A549 (cell line): Measurements from ENCODE around the gene PCDHGB7. TPM values are rescaled to one million over a fixed set of nuclear protein-coding genes. Genes with fewer than 3 reads are reported as not detected.

Experiments
- ATAC-seq, 2 experiments: fragments of 200-7000 bp in 1 of 2; fragments of >200 bp in 1 of 2; cut with Nextera tagmentation in 1 of 2; cut with Tn5 transposase in 1 of 2; 3 replicates each; pipeline versions ENCODE4 v1.8.0 to v1.9.1; 2018 to 2020; ENCODE audit warnings: mild to moderate bottlenecking in 1 of 2, moderate library complexity in 1 of 2
- CTCF ChIA-PET: fragments of 300-600 bp; sonication (Branson Sonifier 250); formaldehyde crosslinking; extraction: SDS; loops from one replicate; lab custom pipeline; 2021; ENCODE audit warnings: antibody characterized with exemption, inconsistent platforms; lab: Yijun Ruan, JAX
- POLR2A ChIA-PET: fragments of 350-600 bp; formaldehyde crosslinking; extraction: SDS; loops from one replicate; lab custom pipeline; 2021; ENCODE audit warnings: antibody characterized with exemption, inconsistent platforms; lab: Yijun Ruan, JAX
- DNase-seq, 2 experiments: peaks; one replicate each; pipeline versions ENCODE4 v3.0.0 to v3.0.0-alpha.2; 2011 to 2016; ENCODE audit warnings: low read depth in 1 of 2, low spot score in 1 of 2
- FAIRE-seq: peaks from 2 replicates; lab custom pipeline; 2011; peaks lifted over from hg19 to GRCh38; lab: Jason Lieb, UNC
- H3K27ac ChIP-seq, 2 experiments: fragments of >200 bp; sonication (Bioruptor Twin); formaldehyde crosslinking; 3 replicates each; pipeline ENCODE4 v1.5.1; 2016 to 2017
- H3K4me1 ChIP-seq: fragments of >200 bp; sonication (Bioruptor Twin); formaldehyde crosslinking; 3 replicates; pipeline ENCODE4 v1.6.1; 2016
- H3K4me2 ChIP-seq: fragments of >200 bp; sonication (Bioruptor Twin); formaldehyde crosslinking; 3 replicates; pipeline ENCODE4 v1.6.1; 2016
- H3K4me3 ChIP-seq: fragments of >200 bp; sonication (Bioruptor Twin); formaldehyde crosslinking; 3 replicates; pipeline ENCODE4 v1.5.1; 2016
- H3K9me3 ChIP-seq: fragments of >200 bp; sonication (Bioruptor Twin); formaldehyde crosslinking; 3 replicates; pipeline ENCODE4 v1.6.1; 2016
- CBX8 ChIP-seq: fragments of 200-600 bp; sonication (generic); IDR thresholded peaks from 2 replicates; pipeline ENCODE4 v1.6.1; 2016
- EHF ChIP-seq: fragments of 250-450 bp; sonication (Bioruptor Pico); IDR thresholded peaks from 2 replicates; pipeline ENCODE4 v1.5.0; 2020; ENCODE audit warnings: mild to moderate bottlenecking
- EHMT2 ChIP-seq: fragments of 200-600 bp; sonication (generic); IDR thresholded peaks from 2 replicates; pipeline ENCODE4 v1.6.1; 2016; ENCODE audit warnings: antibody characterized with exemption, low read depth, mild to moderate bottlenecking, moderate library complexity
- ESRRA ChIP-seq: fragments of 150-350 bp; IDR thresholded peaks from 2 replicates; pipeline ENCODE4 v1.6.1; 2014; ENCODE audit warnings: mild to moderate bottlenecking, low read length, borderline replicate concordance
- GATA3 ChIP-seq: IDR thresholded peaks from 2 replicates; pipeline ENCODE4 v1.6.1; 2012; ENCODE audit warnings: borderline replicate concordance
- HEYL ChIP-seq: fragments of 250-450 bp; sonication (Bioruptor Pico); IDR thresholded peaks from 2 replicates; pipeline ENCODE4 v1.8.0; 2021; ENCODE audit warnings: mild to moderate bottlenecking, moderate library complexity
- HOXB13 ChIP-seq: fragments of 250-450 bp; sonication (Bioruptor Pico); IDR thresholded peaks from 2 replicates; pipeline ENCODE4 v1.5.0; 2020; ENCODE audit warnings: low read depth, mild to moderate bottlenecking, moderate library complexity
- KDM5A ChIP-seq: fragments of 200-600 bp; sonication (generic); IDR thresholded peaks from 2 replicates; pipeline ENCODE4 v1.6.1; 2016; ENCODE audit warnings: antibody characterized with exemption, mild to moderate bottlenecking
- NPAS2 ChIP-seq: fragments of 250-450 bp; sonication (Bioruptor Pico); IDR thresholded peaks from 2 replicates; pipeline ENCODE4 v1.8.0; 2022; ENCODE audit warnings: mild to moderate bottlenecking, moderate library complexity, borderline replicate concordance
- RAD21 ChIP-seq, 2 experiments: fragments of >200 bp in 1 of 2; sonication (Bioruptor Twin) in 1 of 2; formaldehyde crosslinking in 1 of 2; IDR thresholded peaks in 1 of 2; conservative IDR thresholded peaks in 1 of 2; 2 replicates in 1 of 2; 3 replicates in 1 of 2; pipeline ENCODE4 v1.6.1; 2012 to 2018; ENCODE audit warnings: inconsistent platforms in 1 of 2
- RCOR1 ChIP-seq: fragments of 150-350 bp; IDR thresholded peaks from 2 replicates; pipeline ENCODE4 v1.6.1; 2014; ENCODE audit warnings: antibody characterized with exemption, low read length, low read depth
- RNF2 ChIP-seq: fragments of 200-600 bp; sonication (generic); IDR thresholded peaks from 2 replicates; pipeline ENCODE4 v1.6.1; 2016; ENCODE audit warnings: low read depth, mild to moderate bottlenecking, antibody characterized with exemption, moderate library complexity, borderline replicate concordance
- SREBF2 ChIP-seq: fragments of 450-650 bp; IDR thresholded peaks from 2 replicates; pipeline ENCODE4 v1.6.1; 2014; ENCODE audit warnings: mild to moderate bottlenecking, moderate library complexity
- TFCP2L1 ChIP-seq: fragments of 250-450 bp; sonication (Bioruptor Pico); IDR thresholded peaks from 2 replicates; pipeline ENCODE4 v1.5.0; 2021; ENCODE audit warnings: mild to moderate bottlenecking
- WGBS: methylation state at CpG from one replicate; pipeline ENCODE4 v1.1.6; 2017; ENCODE audit errors: missing lambda C conversion rate; 5-methylcytosine and 5-hydroxymethylcytosine counted together
- polyA plus RNA-seq, 4 experiments: library from polyadenylated mRNA; depleted of rRNA in 3 of 4; stranded (reverse); fragments of >200 nt; fragmentation: RNase III in 1 of 4; extraction: RNeasy Plus Mini Kit Qiagen cat#74134 plus additional on column Dnase treatment in 1 of 4; gene quantifications; 2 replicates in 3 of 4; 3 replicates in 1 of 4; pipeline ENCODE4 v1.2.3, GENCODE V29; 2011 to 2017
- TF ChIP-seq, protein P1 (sequence below): fragments of 450-650 bp; IDR thresholded peaks from 2 replicates; pipeline ENCODE4 v1.6.1; 2014; ENCODE audit warnings: antibody characterized with exemption
- TF ChIP-seq, protein P2 (sequence below): fragments of 150-350 bp; IDR thresholded peaks from 2 replicates; pipeline ENCODE4 v1.6.1; 2014; ENCODE audit warnings: low read depth, mild to moderate bottlenecking, low read length
- TF ChIP-seq, protein P3 (sequence below): IDR thresholded peaks from 2 replicates; pipeline ENCODE4 v1.6.1; 2012; ENCODE audit warnings: low read depth, borderline replicate concordance
- TF ChIP-seq, protein P4 (sequence below): fragments of 200-600 bp; sonication (generic); IDR thresholded peaks from 2 replicates; pipeline ENCODE4 v1.6.1; 2016; ENCODE audit warnings: antibody characterized with exemption, mild to moderate bottlenecking, moderate library complexity
- TF ChIP-seq, protein P5 (sequence below): fragments of >200 bp; sonication (Bioruptor Twin); formaldehyde crosslinking; IDR thresholded peaks from 3 replicates; pipeline ENCODE4 v1.5.1; 2016
- TF ChIP-seq, protein P6 (sequence below): fragments of 250-450 bp; sonication (Bioruptor Pico); IDR thresholded peaks from 2 replicates; pipeline ENCODE4 v1.5.0; 2020; ENCODE audit warnings: low read depth, mild to moderate bottlenecking, moderate library complexity

PCDHGB7 gene
- polyA plus RNA-seq, 2 of the 4 experiments (the other 2 are of a cell fraction): 0.06 to 0.14 TPM

DNA sequence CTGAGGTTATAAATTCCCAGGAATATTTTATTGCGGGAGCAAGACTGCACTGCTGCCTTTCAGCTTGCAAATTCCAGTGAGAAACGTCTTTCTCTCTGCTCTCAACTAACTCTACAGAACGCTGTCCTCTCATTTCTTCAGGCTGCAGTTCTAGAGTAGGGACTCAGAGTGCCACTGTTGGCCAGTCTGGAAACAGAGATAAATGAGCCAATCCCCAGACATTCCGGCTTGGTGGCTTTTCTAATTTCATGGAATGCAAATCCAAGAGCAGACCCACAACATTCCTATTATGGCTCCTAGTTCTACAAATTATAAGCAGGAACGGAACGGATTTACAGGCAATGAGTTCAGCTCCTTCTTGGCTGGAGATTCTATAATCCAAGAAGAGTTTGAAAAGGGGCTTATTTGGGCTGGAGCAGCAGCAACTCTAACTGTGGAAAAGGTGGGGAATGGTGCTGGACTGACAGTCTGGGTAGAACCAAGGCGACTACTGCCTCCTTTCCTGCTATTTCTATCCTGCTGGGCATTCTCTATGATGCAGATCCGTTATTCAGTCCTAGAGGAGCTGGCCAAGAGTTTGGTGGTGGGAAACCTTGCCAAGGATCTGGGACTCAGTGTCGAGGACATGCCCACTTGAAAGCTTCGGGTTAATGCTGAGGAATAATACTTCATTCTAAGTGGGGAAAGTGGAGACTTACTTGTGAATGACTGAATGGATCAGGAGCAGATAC lies 22.1 kb downstream of the PCDHGB7 start:
- 11% methylated on average over 10 of the region's 10 CpGs for WGBS
- ChIA-PET POLR2A (no interaction called here), CTCF (interaction anchor here (1.6 to 1.8 kb wide), 2 partner anchors 39 to 118 kb away, joined by 4 to 7 read pairs; no protein-coding TSS in a partner anchor)
- TF ChIP-seq GATA3: no peak
- no peak overlapping the region for H3K4me2 ChIP-seq
- ATAC-seq (no peak), FAIRE-seq (no peak), DNase-seq (no peak)
- H3K9me3 ChIP-seq: 0 out of 3 replicates have a peak, but pooled peaks cover 6% of the 10 kb centered on the region
- H3K4me3 ChIP-seq: no peak overlapping the region
- no peaks in the 10 kb centered on the region for H3K4me1 ChIP-seq
- H3K27ac ChIP-seq: no peak overlapping the region

DNA sequence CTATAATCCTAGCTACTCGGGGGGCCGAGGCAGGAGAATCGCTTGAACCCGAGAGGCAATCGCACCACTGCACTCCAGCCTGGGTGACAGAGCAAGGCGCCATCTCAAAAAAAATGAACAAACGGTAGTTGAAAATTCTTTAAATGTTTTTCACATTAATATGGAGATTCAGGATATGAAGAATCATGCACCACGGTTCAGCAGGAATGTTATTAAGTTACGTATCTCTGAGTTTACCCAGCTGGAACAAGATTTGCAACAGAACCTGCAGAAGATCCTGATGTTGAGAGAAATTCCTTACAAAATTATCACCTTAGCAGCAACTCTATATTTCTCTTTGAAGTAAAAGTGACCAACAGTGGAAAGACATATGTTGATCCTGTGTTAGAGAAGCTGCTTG lies 22.9 kb downstream of the PCDHGB7 start:
- ATAC-seq (no peak), DNase-seq (no peak), FAIRE-seq (no peak)
- H3K4me2 ChIP-seq: no peak overlapping the region
- H3K9me3 ChIP-seq: peaks cover 8% of the 10 kb centered on the region; the same call in 1 of the 3 replicates
- TF ChIP-seq, protein P1, sequence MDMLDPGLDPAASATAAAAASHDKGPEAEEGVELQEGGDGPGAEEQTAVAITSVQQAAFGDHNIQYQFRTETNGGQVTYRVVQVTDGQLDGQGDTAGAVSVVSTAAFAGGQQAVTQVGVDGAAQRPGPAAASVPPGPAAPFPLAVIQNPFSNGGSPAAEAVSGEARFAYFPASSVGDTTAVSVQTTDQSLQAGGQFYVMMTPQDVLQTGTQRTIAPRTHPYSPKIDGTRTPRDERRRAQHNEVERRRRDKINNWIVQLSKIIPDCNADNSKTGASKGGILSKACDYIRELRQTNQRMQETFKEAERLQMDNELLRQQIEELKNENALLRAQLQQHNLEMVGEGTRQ: no peak
- TF ChIP-seq, protein P2, sequence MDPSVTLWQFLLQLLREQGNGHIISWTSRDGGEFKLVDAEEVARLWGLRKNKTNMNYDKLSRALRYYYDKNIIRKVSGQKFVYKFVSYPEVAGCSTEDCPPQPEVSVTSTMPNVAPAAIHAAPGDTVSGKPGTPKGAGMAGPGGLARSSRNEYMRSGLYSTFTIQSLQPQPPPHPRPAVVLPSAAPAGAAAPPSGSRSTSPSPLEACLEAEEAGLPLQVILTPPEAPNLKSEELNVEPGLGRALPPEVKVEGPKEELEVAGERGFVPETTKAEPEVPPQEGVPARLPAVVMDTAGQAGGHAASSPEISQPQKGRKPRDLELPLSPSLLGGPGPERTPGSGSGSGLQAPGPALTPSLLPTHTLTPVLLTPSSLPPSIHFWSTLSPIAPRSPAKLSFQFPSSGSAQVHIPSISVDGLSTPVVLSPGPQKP: no peak
- TF ChIP-seq, protein P3, sequence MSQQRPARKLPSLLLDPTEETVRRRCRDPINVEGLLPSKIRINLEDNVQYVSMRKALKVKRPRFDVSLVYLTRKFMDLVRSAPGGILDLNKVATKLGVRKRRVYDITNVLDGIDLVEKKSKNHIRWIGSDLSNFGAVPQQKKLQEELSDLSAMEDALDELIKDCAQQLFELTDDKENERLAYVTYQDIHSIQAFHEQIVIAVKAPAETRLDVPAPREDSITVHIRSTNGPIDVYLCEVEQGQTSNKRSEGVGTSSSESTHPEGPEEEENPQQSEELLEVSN: no peak
- TF ChIP-seq EHF (CRISPR knock-in tag): no peak
- H3K4me3 ChIP-seq: no peak overlapping the region
- H3K4me1 ChIP-seq: no peaks in the 10 kb centered on the region
- POLR2A ChIA-PET: no interaction called here
- CTCF ChIA-PET: interaction anchor here (1.6 to 1.8 kb wide), 2 partner anchors 38 to 118 kb away, joined by 4 to 7 read pairs; no protein-coding TSS in a partner anchor
- no peak overlapping the region for H3K27ac ChIP-seq
- WGBS: 44% methylated on average over 9 of the region's 9 CpGs

DNA sequence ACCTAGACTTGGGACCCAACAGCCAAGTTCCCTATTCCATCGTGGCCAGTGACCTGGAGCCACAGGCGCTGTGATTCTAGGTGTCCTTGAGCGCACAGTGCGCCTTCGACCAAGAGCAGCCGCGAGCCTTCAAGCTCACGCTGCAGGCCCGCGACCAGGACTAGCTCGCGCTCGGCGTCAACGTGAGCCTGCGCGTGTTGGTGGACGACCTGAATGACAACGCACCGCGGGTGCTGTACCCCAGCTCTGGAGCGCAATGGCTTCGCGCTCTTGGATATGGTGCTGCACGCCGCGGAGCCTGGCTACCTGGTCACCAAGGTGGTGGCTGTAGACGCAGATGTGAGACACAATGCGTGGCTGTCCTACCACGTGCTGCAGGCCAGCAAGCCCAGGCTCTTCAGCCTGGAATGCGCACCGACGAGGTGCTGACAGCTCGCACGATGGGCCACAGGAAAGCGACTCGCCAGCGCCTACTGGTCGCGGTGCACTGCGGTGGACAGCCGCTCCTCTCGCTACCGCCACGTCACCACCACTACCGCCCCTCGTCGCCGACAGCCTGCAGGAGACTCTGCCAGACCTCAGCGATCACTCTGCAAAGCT lies 24.2 kb downstream of the PCDHGB7 start:
- Histone ChIP-seq H3K27ac (no peak overlapping the region), H3K4me1 (no peaks in the 10 kb centered on the region), H3K9me3 (peaks cover 9% of the 10 kb centered on the region; the same call in 1 of the 3 replicates), H3K4me3 (no peak overlapping the region), H3K4me2 (no peak overlapping the region)
- CTCF ChIA-PET: interaction anchor here (1.3 kb wide), 1 partner anchor 122 kb away, joined by 4 read pairs; no protein-coding TSS in a partner anchor
- ATAC-seq (no peak), DNase-seq (no peak), FAIRE-seq (no peak)
- 77% methylated on average over 45 of the region's 50 CpGs for WGBS
- POLR2A ChIA-PET: no interaction called here
- no peak for TF ChIP-seq SREBF2
- TF ChIP-seq EHMT2: no peak
- TF ChIP-seq GATA3: no peak
- no peak for TF ChIP-seq RAD21 (conservative IDR thresholded peaks at IDR 0.05 in 1 of 2, IDR thresholded peaks at IDR 0.05 in 1 of 2)
- TF ChIP-seq RNF2: no peak
- TF ChIP-seq NPAS2 (CRISPR knock-in tag): no peak
- TF ChIP-seq HOXB13 (CRISPR knock-in tag): no peak
- no peak for TF ChIP-seq CBX8
- TF ChIP-seq TFCP2L1: no peak
- TF ChIP-seq ESRRA: no peak
- no peak for TF ChIP-seq HEYL (CRISPR knock-in tag)
- TF ChIP-seq, protein P4, sequence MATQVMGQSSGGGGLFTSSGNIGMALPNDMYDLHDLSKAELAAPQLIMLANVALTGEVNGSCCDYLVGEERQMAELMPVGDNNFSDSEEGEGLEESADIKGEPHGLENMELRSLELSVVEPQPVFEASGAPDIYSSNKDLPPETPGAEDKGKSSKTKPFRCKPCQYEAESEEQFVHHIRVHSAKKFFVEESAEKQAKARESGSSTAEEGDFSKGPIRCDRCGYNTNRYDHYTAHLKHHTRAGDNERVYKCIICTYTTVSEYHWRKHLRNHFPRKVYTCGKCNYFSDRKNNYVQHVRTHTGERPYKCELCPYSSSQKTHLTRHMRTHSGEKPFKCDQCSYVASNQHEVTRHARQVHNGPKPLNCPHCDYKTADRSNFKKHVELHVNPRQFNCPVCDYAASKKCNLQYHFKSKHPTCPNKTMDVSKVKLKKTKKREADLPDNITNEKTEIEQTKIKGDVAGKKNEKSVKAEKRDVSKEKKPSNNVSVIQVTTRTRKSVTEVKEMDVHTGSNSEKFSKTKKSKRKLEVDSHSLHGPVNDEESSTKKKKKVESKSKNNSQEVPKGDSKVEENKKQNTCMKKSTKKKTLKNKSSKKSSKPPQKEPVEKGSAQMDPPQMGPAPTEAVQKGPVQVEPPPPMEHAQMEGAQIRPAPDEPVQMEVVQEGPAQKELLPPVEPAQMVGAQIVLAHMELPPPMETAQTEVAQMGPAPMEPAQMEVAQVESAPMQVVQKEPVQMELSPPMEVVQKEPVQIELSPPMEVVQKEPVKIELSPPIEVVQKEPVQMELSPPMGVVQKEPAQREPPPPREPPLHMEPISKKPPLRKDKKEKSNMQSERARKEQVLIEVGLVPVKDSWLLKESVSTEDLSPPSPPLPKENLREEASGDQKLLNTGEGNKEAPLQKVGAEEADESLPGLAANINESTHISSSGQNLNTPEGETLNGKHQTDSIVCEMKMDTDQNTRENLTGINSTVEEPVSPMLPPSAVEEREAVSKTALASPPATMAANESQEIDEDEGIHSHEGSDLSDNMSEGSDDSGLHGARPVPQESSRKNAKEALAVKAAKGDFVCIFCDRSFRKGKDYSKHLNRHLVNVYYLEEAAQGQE: no peak
- TF ChIP-seq, protein P3: no peak
- TF ChIP-seq RCOR1: no peak
- TF ChIP-seq, protein P5, sequence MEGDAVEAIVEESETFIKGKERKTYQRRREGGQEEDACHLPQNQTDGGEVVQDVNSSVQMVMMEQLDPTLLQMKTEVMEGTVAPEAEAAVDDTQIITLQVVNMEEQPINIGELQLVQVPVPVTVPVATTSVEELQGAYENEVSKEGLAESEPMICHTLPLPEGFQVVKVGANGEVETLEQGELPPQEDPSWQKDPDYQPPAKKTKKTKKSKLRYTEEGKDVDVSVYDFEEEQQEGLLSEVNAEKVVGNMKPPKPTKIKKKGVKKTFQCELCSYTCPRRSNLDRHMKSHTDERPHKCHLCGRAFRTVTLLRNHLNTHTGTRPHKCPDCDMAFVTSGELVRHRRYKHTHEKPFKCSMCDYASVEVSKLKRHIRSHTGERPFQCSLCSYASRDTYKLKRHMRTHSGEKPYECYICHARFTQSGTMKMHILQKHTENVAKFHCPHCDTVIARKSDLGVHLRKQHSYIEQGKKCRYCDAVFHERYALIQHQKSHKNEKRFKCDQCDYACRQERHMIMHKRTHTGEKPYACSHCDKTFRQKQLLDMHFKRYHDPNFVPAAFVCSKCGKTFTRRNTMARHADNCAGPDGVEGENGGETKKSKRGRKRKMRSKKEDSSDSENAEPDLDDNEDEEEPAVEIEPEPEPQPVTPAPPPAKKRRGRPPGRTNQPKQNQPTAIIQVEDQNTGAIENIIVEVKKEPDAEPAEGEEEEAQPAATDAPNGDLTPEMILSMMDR: no peak
- no peak for TF ChIP-seq KDM5A
- TF ChIP-seq, protein P6, sequence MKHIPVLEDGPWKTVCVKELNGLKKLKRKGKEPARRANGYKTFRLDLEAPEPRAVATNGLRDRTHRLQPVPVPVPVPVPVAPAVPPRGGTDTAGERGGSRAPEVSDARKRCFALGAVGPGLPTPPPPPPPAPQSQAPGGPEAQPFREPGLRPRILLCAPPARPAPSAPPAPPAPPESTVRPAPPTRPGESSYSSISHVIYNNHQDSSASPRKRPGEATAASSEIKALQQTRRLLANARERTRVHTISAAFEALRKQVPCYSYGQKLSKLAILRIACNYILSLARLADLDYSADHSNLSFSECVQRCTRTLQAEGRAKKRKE: no peak
